ENCODE measurements around the gene ZFYVE9.

- no peak for TF ChIP-seq EZH2 (IDR thresholded peaks at IDR 0.05; ENCODE audit: low read length, missing control alignments)
- TF ChIP-seq, protein P1, sequence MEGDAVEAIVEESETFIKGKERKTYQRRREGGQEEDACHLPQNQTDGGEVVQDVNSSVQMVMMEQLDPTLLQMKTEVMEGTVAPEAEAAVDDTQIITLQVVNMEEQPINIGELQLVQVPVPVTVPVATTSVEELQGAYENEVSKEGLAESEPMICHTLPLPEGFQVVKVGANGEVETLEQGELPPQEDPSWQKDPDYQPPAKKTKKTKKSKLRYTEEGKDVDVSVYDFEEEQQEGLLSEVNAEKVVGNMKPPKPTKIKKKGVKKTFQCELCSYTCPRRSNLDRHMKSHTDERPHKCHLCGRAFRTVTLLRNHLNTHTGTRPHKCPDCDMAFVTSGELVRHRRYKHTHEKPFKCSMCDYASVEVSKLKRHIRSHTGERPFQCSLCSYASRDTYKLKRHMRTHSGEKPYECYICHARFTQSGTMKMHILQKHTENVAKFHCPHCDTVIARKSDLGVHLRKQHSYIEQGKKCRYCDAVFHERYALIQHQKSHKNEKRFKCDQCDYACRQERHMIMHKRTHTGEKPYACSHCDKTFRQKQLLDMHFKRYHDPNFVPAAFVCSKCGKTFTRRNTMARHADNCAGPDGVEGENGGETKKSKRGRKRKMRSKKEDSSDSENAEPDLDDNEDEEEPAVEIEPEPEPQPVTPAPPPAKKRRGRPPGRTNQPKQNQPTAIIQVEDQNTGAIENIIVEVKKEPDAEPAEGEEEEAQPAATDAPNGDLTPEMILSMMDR (conservative IDR thresholded peaks at IDR 0.05 in 1 of 2, IDR thresholded peaks at IDR 0.05 in 1 of 2; ENCODE audit: low read depth in 1 of 2, low read length in 2 of 2) = no peak
These were observed 163.7 kb downstream of the ZFYVE9 start for GRCh38 chr1:52305417-52306226.
